GM19463 (cell line): Measurements from ENCODE around the gene AGPAT4.
A peak's percentile ranks its signal among the peaks of the same experiment; 100 is the strongest.
"Not testable (repeated sequence)": the region's sequence is repeated elsewhere in the genome, so short reads cannot be mapped to it uniquely, and the experiment has no call there.

Experiments used
- ATAC-seq: cut with Tn5 transposase; IDR thresholded peaks from one replicate; pipeline ENCODE4 v1.9.1; 2021; ENCODE audit warnings: mild to moderate bottlenecking, moderate library complexity; ENCODE audit not compliant: unreplicated experiment

Gene AGPAT4

GRCh38 chr6:161273752-161274487 lies at the start of gene AGPAT4:
AGPAT4 (minus strand) TSS chr6:161274061; CDS start chr6:161232213, 41,848 bp downstream.
- peak; percentile 97 for ATAC-seq

GRCh38 chr6:161319231-161319630 lies 45.4 kb upstream of the AGPAT4 start:
- ATAC-seq: no peak

DNA sequence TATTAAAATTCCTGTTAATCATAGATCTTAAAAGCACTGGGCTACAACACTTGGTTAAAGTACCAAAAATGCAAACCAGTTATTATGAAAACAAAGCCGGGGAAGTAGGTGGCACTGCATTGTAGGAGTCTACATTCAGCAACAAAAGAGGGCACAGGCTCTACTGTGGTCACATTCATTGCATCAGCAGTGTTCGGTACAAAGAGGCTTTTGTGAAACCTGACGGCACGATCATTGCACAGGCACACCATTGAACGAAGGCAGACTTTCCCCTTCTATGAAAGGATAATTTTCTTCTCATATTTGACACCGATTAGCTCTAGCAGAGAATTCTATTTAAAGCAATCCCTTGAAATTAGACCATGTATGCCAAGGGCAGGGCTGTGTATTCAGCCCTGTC lies 44.6 kb upstream of the AGPAT4 start:
- ATAC-seq: no peak

GRCh38 chr6:161316531-161316930 lies 42.7 kb upstream of the AGPAT4 start:
- ATAC-seq: no peak

DNA sequence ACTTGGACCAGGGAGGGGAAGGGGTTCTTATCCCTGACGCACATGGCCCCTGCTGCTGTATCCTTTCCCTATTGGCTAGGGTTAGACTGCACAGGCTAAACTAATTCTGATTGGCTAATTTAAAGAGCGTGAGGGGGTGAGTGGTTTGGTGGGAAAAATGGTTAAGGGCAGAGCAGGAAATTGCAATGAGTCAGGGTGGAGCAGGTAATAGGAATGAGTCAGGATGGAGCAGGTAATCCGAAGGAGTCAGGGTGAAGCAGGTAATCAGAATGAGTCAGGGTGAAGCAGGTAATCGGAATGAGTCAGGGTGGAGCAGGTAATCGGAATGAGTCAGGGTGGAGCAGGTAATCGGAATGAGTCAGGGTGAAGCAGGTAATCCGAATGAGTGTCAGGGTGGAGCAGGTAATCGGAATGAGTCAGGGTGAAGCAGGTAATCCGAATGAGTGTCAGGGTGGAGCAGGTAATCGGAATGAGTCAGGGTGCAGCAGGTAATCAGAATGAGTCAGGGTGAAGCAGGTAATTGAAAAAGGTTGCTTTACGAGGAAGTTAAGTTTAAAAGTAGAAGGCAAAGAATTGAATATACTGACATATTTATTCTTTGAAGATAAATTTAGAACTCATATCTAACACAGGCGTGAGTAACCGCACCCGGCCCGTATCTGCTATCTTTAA lies 41.5 kb upstream of the AGPAT4 start:
- ATAC-seq: not testable (repeated sequence)

DNA sequence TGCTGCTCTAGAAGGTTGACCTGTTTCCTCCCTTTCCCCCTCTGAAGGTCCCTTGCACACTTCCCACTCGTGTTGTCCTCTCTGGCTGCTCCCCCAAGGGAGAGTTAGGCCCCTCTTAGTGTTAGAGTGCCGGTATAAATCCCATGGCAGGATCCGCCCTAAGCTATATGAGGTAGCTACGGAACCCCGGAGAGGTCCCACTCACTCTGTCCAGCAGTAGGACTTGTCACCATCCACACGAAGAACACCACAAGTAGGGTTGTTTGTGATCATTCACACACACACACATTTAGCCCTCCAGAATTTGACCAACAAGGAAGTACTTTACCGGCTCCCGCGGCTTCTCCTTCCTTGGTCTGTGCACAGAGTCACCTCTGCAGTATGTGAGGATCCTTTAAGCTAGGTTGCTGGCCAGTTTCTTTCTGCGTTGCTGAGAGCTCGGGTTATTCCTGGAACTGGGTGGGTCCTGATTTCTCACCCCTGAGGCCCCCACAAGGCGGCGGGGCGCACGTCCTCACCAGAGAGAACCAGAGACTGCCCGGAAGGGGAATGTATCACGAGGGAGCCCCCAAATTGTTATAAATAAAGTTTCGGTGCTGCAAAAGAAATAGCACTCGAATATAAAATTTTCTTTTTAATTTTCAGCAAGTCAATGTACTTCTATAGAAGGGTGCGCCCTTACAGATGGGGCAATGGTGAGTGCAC lies 40.8 kb upstream of the AGPAT4 start:
- not testable (repeated sequence) for ATAC-seq

GRCh38 chr6:161313940-161314509 lies 40.2 kb upstream of the AGPAT4 start:
- no peak for ATAC-seq

GRCh38 chr6:161313475-161313874 lies 39.6 kb upstream of the AGPAT4 start:
- not testable (repeated sequence) for ATAC-seq

DNA sequence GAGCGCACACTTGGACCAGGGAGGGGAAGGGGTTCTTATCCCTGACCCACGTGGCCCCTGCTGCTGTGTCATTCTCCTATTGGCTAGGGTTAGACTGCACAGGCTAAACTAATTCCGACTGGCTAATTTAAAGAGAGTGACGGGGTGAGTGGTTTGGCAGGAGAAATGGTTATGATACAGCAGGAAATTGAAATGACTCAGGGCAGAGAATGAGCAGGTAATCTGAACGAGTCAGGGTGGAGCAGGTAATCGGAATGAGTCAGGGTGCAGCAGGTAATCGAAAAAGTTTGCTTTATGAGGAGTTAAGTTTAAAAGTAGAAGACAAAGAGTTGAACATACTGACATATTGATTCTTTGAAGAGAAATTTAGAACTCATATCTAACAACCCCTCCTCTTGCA lies 35.9 kb upstream of the AGPAT4 start:
- ATAC-seq: not testable (repeated sequence)

DNA sequence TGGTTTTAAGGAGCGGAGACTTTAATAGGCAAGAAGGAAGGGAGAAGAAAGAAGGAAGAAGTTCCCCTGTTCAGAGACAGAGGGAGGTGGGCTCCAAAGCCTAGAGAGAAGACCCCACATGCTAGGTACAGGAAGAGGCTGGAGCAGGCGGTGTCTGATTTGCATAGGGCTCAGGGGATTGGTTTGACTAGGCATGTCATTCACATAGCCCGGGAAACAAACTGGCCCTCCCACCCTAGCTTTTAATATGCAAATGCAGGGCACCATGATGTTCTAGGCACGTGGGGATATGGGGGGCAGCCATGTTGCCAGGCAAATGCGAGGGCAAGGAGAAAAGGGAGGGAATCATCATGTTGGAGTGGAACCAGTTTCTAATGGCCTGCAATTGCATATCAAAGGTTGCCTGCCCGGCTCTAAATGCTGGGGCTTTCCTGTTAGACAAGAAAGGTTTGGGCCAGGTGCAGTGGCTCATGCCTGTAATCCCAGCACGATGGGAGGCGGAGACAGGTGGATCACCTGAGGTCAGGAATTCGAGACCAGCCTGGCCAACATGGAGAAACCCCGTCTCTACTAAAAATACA lies 34.3 kb upstream of the AGPAT4 start:
- ATAC-seq: no peak

- no peak for ATAC-seq
Measured at GRCh38 chr6:161305860-161306259, 32.0 kb upstream of the AGPAT4 start.

GRCh38 chr6:161303628-161304340 lies 29.9 kb upstream of the AGPAT4 start:
- ATAC-seq: no peak

DNA sequence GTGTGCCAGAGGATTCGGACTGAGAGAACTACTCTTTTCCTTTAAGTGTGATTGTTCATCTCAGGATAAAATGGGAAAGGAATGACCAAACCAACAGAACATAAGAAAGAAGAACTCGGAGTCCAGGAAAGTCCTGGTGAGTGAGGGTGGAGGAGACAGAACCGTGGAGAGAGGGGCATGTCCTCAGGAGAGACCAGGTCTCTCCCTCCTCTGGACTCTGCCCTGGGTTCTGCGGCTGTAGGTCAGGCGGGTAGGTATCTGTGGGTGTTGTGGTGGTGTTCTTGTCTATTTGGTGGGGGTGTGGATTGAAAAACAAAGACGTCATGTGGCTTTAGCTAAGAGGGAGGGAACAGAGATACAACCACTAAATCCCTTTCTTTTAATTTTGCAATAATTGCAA lies 29.1 kb upstream of the AGPAT4 start:
- ATAC-seq: no peak

GRCh38 chr6:161301338-161301737 lies 27.5 kb upstream of the AGPAT4 start:
- no peak for ATAC-seq

DNA sequence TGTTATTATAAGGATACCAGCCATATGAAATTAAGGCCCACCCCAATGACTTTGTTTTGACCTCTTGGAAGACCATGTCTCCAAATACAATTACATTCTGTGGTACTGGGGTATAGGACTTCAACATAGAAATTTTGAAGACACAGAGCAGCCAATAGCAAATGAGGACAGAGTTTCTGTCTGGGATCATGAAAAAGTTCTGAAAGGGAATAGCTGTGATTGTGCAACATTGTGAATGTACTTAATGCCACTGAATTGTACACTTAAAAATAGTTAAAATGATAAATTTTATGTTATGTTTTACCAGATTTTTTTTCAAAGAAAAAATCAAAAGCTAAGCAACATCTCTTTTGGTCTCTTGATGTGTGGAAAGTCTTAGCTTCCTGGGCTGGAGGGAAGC lies 27.0 kb upstream of the AGPAT4 start:
- ATAC-seq: no peak

DNA sequence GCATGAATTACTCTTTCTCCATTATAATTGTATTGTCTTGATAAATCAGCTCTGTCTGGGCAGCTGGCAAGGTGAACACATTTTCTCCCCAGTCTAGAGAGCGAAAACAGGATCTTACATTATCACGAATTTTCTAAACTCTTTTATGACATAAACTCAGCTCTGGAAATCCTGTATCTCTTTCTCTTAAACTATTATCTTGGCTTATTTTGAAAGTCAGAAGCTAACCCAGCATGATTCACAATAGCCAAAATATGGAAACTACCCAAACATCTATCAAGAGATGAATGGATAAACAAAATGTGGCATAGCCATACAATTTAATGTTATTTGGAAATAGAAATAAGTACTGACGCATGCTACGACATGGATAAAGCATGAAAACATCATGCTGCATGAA lies 25.9 kb upstream of the AGPAT4 start:
- no peak for ATAC-seq

GRCh38 chr6:161295784-161296183 lies 21.9 kb upstream of the AGPAT4 start:
- no peak for ATAC-seq

- no peak for ATAC-seq
Measured at GRCh38 chr6:161292650-161293281, 18.9 kb upstream of the AGPAT4 start.

GRCh38 chr6:161292145-161292544 lies 18.3 kb upstream of the AGPAT4 start:
- no peak for ATAC-seq

- ATAC-seq: no peak
Measured at GRCh38 chr6:161290751-161291150, 16.9 kb upstream of the AGPAT4 start.
